PC-3 (cell line): Measurements from ENCODE around the gene DYSF. TPM values are rescaled to one million over a fixed set of nuclear protein-coding genes. Genes with fewer than 3 reads are reported as not detected.

Experiments
- ATAC-seq: fragments of 200-7000 bp; cut with Tn5 transposase; 2 replicates; pipeline ENCODE4 v1.9.1; 2020; ENCODE audit warnings: mild to moderate bottlenecking, moderate library complexity
- BruUV-seq: library from RNA; stranded (reverse); fragments of 400-500 nt; replicated peaks from 2 replicates; lab custom pipeline; 2021; lab: Mats Ljungman, UMichigan
- CTCF ChIA-PET: fragments of 300-600 bp; sonication (Branson Sonifier 250); formaldehyde crosslinking; loops from one replicate; lab custom pipeline; 2022; ENCODE audit warnings: antibody characterized with exemption; lab: Charles Lee
- POLR2A ChIA-PET: fragments of 300-600 bp; sonication (Branson Sonifier 250); formaldehyde crosslinking; loops from one replicate; lab custom pipeline; 2022; ENCODE audit warnings: antibody characterized with exemption; ENCODE audit not compliant: unreplicated experiment; lab: Charles Lee
- DNase-seq: peaks from one replicate; pipeline ENCODE4 v3.0.0-alpha.2; 2015
- H2AFZ ChIP-seq: fragments of 300-600 bp; sonication (generic); 2 replicates; pipeline ENCODE4 v1.6.0; 2016; ENCODE audit warnings: antibody characterized with exemption, low read length
- H3F3A ChIP-seq: fragments of 300-600 bp; sonication (generic); one replicate; pipeline ENCODE4 v1.6.0; 2017; ENCODE audit warnings: antibody characterized with exemption, low read length, control low read depth, mild to moderate bottlenecking; ENCODE audit not compliant: unreplicated experiment
- H3K27ac ChIP-seq: fragments of 300-600 bp; sonication (generic); 2 replicates; pipeline ENCODE4 v1.5.1; 2016; ENCODE audit warnings: mild to moderate bottlenecking, low read length
- H3K27me3 ChIP-seq: fragments of 300-600 bp; sonication (generic); 2 replicates; pipeline ENCODE4 v1.6.1; 2016; ENCODE audit warnings: low read length, mixed read lengths
- H3K36me3 ChIP-seq: fragments of 300-600 bp; sonication (generic); 2 replicates; pipeline ENCODE4 v1.6.1; 2016; ENCODE audit warnings: low read depth, mixed run types, low read length, mixed read lengths
- H3K4me1 ChIP-seq: fragments of 300-600 bp; sonication (generic); 2 replicates; pipeline ENCODE4 v1.5.1; 2016; ENCODE audit warnings: low read length; ENCODE audit not compliant: insufficient read depth
- H3K4me2 ChIP-seq: fragments of 300-600 bp; sonication (generic); 2 replicates; pipeline ENCODE4 v1.6.0; 2016; ENCODE audit warnings: low read length
- H3K4me3 ChIP-seq: fragments of 300-600 bp; sonication (generic); 2 replicates; pipeline ENCODE4 v1.5.1; 2016; ENCODE audit warnings: mild to moderate bottlenecking, low read length, mixed read lengths
- H3K79me2 ChIP-seq: fragments of 300-600 bp; sonication (generic); 2 replicates; pipeline ENCODE4 v1.6.1; 2017; ENCODE audit warnings: low read length, mixed read lengths
- H3K9ac ChIP-seq: fragments of 300-600 bp; sonication (generic); 2 replicates; pipeline ENCODE4 v1.6.0; 2016; ENCODE audit warnings: mild to moderate bottlenecking, low read length
- H3K9me2 ChIP-seq: fragments of 300-600 bp; sonication (generic); replicated peaks from 2 replicates; pipeline ENCODE4 v1.6.1; 2016; ENCODE audit warnings: mixed run types, low read length, mixed read lengths
- H3K9me3 ChIP-seq: fragments of 300-600 bp; sonication (generic); 2 replicates; pipeline ENCODE4 v1.6.1; 2016; ENCODE audit warnings: low read length, mixed read lengths
- H4K20me1 ChIP-seq: fragments of 300-600 bp; sonication (generic); 2 replicates; pipeline ENCODE4 v1.6.1; 2016; ENCODE audit warnings: low read length, mixed read lengths
- EZH2 ChIP-seq: fragments of 300-600 bp; sonication (generic); IDR thresholded peaks from one replicate; pipeline ENCODE4 v1.6.1; 2017; ENCODE audit warnings: antibody characterized with exemption, mild to moderate bottlenecking, low read length; ENCODE audit not compliant: unreplicated experiment
- EZH2phosphoT487 ChIP-seq: fragments of 300-600 bp; sonication (generic); IDR thresholded peaks from 2 replicates; pipeline ENCODE4 v1.6.1; 2018; ENCODE audit warnings: mild to moderate bottlenecking, antibody characterized with exemption, low read length, borderline replicate concordance
- intact Hi-C: fragments of 100-400 bp; cut with micrococcal nuclease; formaldehyde crosslinking; loops from 2 replicates; pipeline ENCODE4 v1.9.0; 2023
- total RNA-seq: library from RNA; depleted of rRNA; stranded (reverse); fragments of >200 nt; gene quantifications from 2 replicates; pipeline ENCODE4 v1.2.3, GENCODE V29; 2014
- TF ChIP-seq, protein P1 (sequence below): fragments of 300-600 bp; sonication (generic); conservative IDR thresholded peaks from 2 replicates; pipeline ENCODE4 v1.5.1; 2017; ENCODE audit warnings: antibody characterized with exemption, low read depth, mild to moderate bottlenecking, low read length

Gene DYSF
- total RNA-seq, 1 experiment from 2014 or later, result 13.0 TPM

DNA sequence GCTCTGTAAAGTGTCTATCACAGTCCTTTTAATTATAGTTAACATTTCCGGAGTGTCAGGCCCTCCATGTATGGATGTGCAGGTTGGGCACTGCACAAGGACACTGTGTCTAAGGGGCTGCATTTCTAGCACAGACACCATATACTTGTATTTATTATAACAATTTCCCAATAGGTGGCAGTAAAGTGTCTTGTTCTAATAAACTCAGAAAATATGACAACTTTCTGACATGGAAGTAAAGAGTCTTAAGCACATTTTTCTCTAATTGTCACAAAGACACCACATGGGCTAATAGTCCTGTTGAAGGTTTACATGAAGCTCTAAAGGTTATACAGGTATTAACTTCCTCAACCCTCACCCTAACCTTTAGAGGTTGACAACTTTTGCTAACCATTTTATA lies 156.6 kb downstream of the DYSF start:
- peak; percentile 77 for DNase-seq
- TF ChIP-seq, protein P1, sequence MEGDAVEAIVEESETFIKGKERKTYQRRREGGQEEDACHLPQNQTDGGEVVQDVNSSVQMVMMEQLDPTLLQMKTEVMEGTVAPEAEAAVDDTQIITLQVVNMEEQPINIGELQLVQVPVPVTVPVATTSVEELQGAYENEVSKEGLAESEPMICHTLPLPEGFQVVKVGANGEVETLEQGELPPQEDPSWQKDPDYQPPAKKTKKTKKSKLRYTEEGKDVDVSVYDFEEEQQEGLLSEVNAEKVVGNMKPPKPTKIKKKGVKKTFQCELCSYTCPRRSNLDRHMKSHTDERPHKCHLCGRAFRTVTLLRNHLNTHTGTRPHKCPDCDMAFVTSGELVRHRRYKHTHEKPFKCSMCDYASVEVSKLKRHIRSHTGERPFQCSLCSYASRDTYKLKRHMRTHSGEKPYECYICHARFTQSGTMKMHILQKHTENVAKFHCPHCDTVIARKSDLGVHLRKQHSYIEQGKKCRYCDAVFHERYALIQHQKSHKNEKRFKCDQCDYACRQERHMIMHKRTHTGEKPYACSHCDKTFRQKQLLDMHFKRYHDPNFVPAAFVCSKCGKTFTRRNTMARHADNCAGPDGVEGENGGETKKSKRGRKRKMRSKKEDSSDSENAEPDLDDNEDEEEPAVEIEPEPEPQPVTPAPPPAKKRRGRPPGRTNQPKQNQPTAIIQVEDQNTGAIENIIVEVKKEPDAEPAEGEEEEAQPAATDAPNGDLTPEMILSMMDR, result peak; percentile 63
- TF ChIP-seq EZH2phosphoT487 (no peak), EZH2 (no peak)
- intact Hi-C loops, result loop anchor here (2.0 to 5.0 kb wide), 2 partner anchors 189 to 542 kb away; no protein-coding TSS in a partner anchor
- H3K36me3 ChIP-seq, result no peaks in the 10 kb centered on the region
- no peak overlapping the region for H3K4me2 ChIP-seq
- H3K9me3 ChIP-seq, result no peaks in the 10 kb centered on the region
- H2AFZ ChIP-seq, result no peak overlapping the region
- H3K27ac ChIP-seq, result no peak overlapping the region
- ChIA-PET POLR2A (interaction anchor here (0.6 kb wide), 1 partner anchor 64 kb away, joined by 3 read pairs; no protein-coding TSS in a partner anchor), CTCF (interaction anchor here (0.8 kb wide), 1 partner anchor 185 kb away, joined by 4 read pairs; no protein-coding TSS in a partner anchor)
- H3K27me3 ChIP-seq, result no peaks in the 10 kb centered on the region
- no peaks in the 10 kb centered on the region for H3K79me2 ChIP-seq
- H3K9ac ChIP-seq, result no peak overlapping the region
- ATAC-seq, result peak; percentile 77
- H4K20me1 ChIP-seq, result no peaks in the 10 kb centered on the region
- peaks cover 5% of the 10 kb centered on the region; the same call in 1 of the 2 replicates for H3K4me1 ChIP-seq
- BruUV-seq, result no TSS peak
- H3K9me2 ChIP-seq, result no peaks in the 10 kb centered on the region
- no peaks in the 10 kb centered on the region for H3F3A ChIP-seq
- H3K4me3 ChIP-seq, result no peak overlapping the region

DNA sequence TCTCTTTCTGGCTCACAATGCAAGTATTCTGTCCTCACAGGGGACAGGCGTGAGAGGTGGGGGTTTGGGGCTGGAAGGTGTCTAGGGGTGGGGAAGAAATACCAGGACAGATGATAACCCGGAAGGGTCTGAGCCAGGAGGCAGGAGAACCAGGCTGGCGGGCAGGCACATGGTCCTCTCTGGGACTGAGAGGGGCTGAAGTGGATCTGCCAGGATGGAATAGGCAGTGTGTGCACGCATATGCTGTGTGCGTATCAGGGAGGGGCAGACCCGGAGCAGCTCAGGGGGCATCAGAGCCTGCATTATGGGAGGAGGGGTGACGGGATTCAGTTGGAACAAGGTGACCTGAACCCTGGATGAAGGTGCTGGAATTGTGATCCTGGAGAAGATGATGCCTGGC lies 157.3 kb downstream of the DYSF start:
- no peaks in the 10 kb centered on the region for H3F3A ChIP-seq
- H4K20me1 ChIP-seq, result no peaks in the 10 kb centered on the region
- peaks cover 5% of the 10 kb centered on the region; the same call in 1 of the 2 replicates for H3K4me1 ChIP-seq
- no TSS peak for BruUV-seq
- no peaks in the 10 kb centered on the region for H3K79me2 ChIP-seq
- ATAC-seq (no peak), DNase-seq (no peak)
- ChIA-PET CTCF (interaction anchor here (0.8 kb wide), 1 partner anchor 184 kb away, joined by 4 read pairs; no protein-coding TSS in a partner anchor), POLR2A (interaction anchor here (0.6 kb wide), 1 partner anchor 65 kb away, joined by 3 read pairs; no protein-coding TSS in a partner anchor)
- no peak overlapping the region for H3K4me2 ChIP-seq
- intact Hi-C loops, result loop anchor here (2.0 kb wide), 1 partner anchor 188 kb away; no protein-coding TSS in a partner anchor
- H3K4me3 ChIP-seq, result no peak overlapping the region
- TF ChIP-seq, protein P1, result no peak
- TF ChIP-seq EZH2 (no peak), EZH2phosphoT487 (no peak)
- no peaks in the 10 kb centered on the region for H3K9me2 ChIP-seq
- H3K9me3 ChIP-seq, result no peaks in the 10 kb centered on the region
- H2AFZ ChIP-seq, result no peak overlapping the region
- H3K27ac ChIP-seq, result no peak overlapping the region
- no peaks in the 10 kb centered on the region for H3K27me3 ChIP-seq
- H3K9ac ChIP-seq, result no peak overlapping the region
- no peaks in the 10 kb centered on the region for H3K36me3 ChIP-seq

DNA sequence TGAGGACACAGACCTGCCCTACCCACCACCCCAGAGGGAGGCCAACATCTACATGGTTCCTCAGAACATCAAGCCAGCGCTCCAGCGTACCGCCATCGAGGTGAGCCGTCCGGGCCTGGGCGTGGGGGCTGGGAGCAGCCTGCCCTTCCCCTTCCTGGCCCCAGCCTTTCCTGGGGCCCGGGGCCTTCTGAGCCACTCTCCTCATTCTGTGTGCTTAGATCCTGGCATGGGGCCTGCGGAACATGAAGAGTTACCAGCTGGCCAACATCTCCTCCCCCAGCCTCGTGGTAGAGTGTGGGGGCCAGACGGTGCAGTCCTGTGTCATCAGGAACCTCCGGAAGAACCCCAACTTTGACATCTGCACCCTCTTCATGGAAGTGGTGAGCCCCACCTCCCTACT lies 157.9 kb downstream of the DYSF start:
- POLR2A ChIA-PET, result no interaction called here
- Histone ChIP-seq H3F3A (no peaks in the 10 kb centered on the region), H3K27me3 (no peaks in the 10 kb centered on the region), H3K9ac (no peak overlapping the region), H3K79me2 (no peaks in the 10 kb centered on the region), H3K4me1 (peaks cover 5% of the 10 kb centered on the region; the same call in 1 of the 2 replicates), H4K20me1 (no peaks in the 10 kb centered on the region), H3K9me3 (no peaks in the 10 kb centered on the region), H3K4me2 (no peak overlapping the region), H3K36me3 (no peaks in the 10 kb centered on the region), H3K4me3 (no peak overlapping the region), H2AFZ (no peak overlapping the region), H3K9me2 (no peaks in the 10 kb centered on the region), H3K27ac (no peak overlapping the region)
- BruUV-seq, result no TSS peak
- ATAC-seq, result no peak
- no peak for DNase-seq
- CTCF ChIA-PET, result no interaction called here
- TF ChIP-seq EZH2phosphoT487 (no peak), EZH2 (no peak)
- TF ChIP-seq, protein P1, result no peak
- intact Hi-C loops, result loop anchor here (2.0 kb wide), 1 partner anchor 188 kb away; no protein-coding TSS in a partner anchor
